GM23338 (cell line): ENCODE measurements around the gene TRPC6. TPM values are rescaled to one million over a fixed set of nuclear protein-coding genes. Genes with fewer than 3 reads are reported as not detected.

Experiments
- ATAC-seq: fragments of 200-7000 bp; cut with Tn5 transposase; 3 replicates; pipeline ENCODE4 v1.9.1; 2020
- DNase-seq: peaks from one replicate; pipeline ENCODE4 v3.0.0-alpha.2; 2015; ENCODE audit warnings: low spot score
- H2AFZ ChIP-seq: fragments of 200-600 bp; sonication (generic); 2 replicates; pipeline ENCODE4 v1.8.0; 2016; ENCODE audit warnings: antibody characterized with exemption, mild to moderate bottlenecking, moderate library complexity
- H3F3A ChIP-seq: fragments of 200-600 bp; sonication (generic); replicated peaks from 2 replicates; pipeline ENCODE4 v1.8.0; 2017; ENCODE audit warnings: antibody characterized with exemption, mixed run types, low read depth
- H3K27ac ChIP-seq: fragments of 200-600 bp; sonication (generic); 2 replicates; pipeline ENCODE4 v1.6.1; 2016; ENCODE audit warnings: low read depth
- H3K27me3 ChIP-seq: fragments of 200-600 bp; sonication (generic); 2 replicates; pipeline ENCODE4 v1.8.0; 2016; ENCODE audit warnings: mild to moderate bottlenecking, mixed run types, moderate library complexity; ENCODE audit not compliant: insufficient read depth
- H3K36me3 ChIP-seq: fragments of 200-600 bp; sonication (generic); 2 replicates; pipeline ENCODE4 v1.8.0; 2016; ENCODE audit warnings: mild to moderate bottlenecking; ENCODE audit not compliant: insufficient read depth
- H3K4me1 ChIP-seq: fragments of 200-600 bp; sonication (generic); 2 replicates; pipeline ENCODE4 v1.8.0; 2016; ENCODE audit warnings: mild to moderate bottlenecking, moderate library complexity; ENCODE audit not compliant: insufficient read depth
- H3K4me2 ChIP-seq: fragments of 200-600 bp; sonication (generic); 2 replicates; pipeline ENCODE4 v1.7.1; 2017; ENCODE audit warnings: mixed run types
- H3K4me3 ChIP-seq: fragments of 200-600 bp; sonication (generic); 2 replicates; pipeline ENCODE4 v1.6.1; 2016; ENCODE audit warnings: mixed run types
- H3K79me2 ChIP-seq: fragments of 200-600 bp; sonication (generic); replicated peaks from 2 replicates; pipeline ENCODE4 v1.8.0; 2017; ENCODE audit warnings: mild to moderate bottlenecking; ENCODE audit not compliant: insufficient read depth
- H3K9me2 ChIP-seq: fragments of 200-600 bp; sonication (generic); 2 replicates; pipeline ENCODE4 v1.8.0; 2017; ENCODE audit not compliant: insufficient read depth
- H4K20me1 ChIP-seq: fragments of 200-600 bp; sonication (generic); replicated peaks from 2 replicates; pipeline ENCODE4 v1.8.0; 2017; ENCODE audit warnings: mild to moderate bottlenecking; ENCODE audit not compliant: insufficient read depth
- H3K27ac Mint-ChIP-seq: 2 replicates; pipeline ENCODE4 v1.8.0; 2020; ENCODE audit warnings: inconsistent platforms, mild to moderate bottlenecking, moderate library complexity, mixed read lengths
- H3K27me3 Mint-ChIP-seq: 3 replicates; pipeline ENCODE4 v1.8.0; 2022; ENCODE audit warnings: low read depth, mild to moderate bottlenecking, moderate library complexity, mixed read lengths, inconsistent platforms; ENCODE audit not compliant: insufficient read depth, poor library complexity
- H3K36me3 Mint-ChIP-seq: 3 replicates; pipeline ENCODE4 v1.8.0; 2021; ENCODE audit warnings: low read depth, mild to moderate bottlenecking, inconsistent platforms, moderate library complexity, mixed read lengths
- H3K4me1 Mint-ChIP-seq: 3 replicates; pipeline ENCODE4 v1.8.0; 2020; ENCODE audit warnings: mild to moderate bottlenecking, inconsistent platforms, mixed read lengths
- H3K4me3 Mint-ChIP-seq: 3 replicates; pipeline ENCODE4 v1.8.0; 2021; ENCODE audit warnings: moderate library complexity, mild to moderate bottlenecking, inconsistent platforms, mixed read lengths
- H3K9me3 Mint-ChIP-seq: 3 replicates; pipeline ENCODE4 v1.8.0; 2020; ENCODE audit warnings: moderate library complexity, mild to moderate bottlenecking, inconsistent platforms, mixed read lengths
- CREB1 ChIP-seq: fragments of 250-450 bp; sonication (Bioruptor Pico); IDR thresholded peaks from 2 replicates; pipeline ENCODE4 v1.5.0; 2020; ENCODE audit warnings: low read depth, mild to moderate bottlenecking, moderate library complexity
- EZH2 ChIP-seq: fragments of 200-600 bp; sonication (generic); IDR thresholded peaks from one replicate; pipeline ENCODE4 v1.8.0; 2017; ENCODE audit warnings: antibody characterized with exemption, mild to moderate bottlenecking, low read depth; ENCODE audit not compliant: unreplicated experiment
- EZH2phosphoT487 ChIP-seq: fragments of 200-600 bp; sonication (generic); IDR thresholded peaks from one replicate; pipeline ENCODE4 v1.8.1; 2018; ENCODE audit warnings: antibody characterized with exemption; ENCODE audit not compliant: unreplicated experiment
- JUNB ChIP-seq: IDR thresholded peaks from one replicate; pipeline ENCODE4 v1.6.1; 2016; ENCODE audit warnings: antibody characterized with exemption; ENCODE audit not compliant: unreplicated experiment
- NANOG ChIP-seq: IDR thresholded peaks from 2 replicates; pipeline ENCODE4 v1.6.1; 2016; ENCODE audit warnings: antibody characterized with exemption, borderline replicate concordance
- POLR2AphosphoS5 ChIP-seq: IDR thresholded peaks from 2 replicates; pipeline ENCODE4 v1.6.1; 2016; ENCODE audit warnings: antibody characterized with exemption, low read depth
- STAT1 ChIP-seq: IDR thresholded peaks from one replicate; pipeline ENCODE4 v1.6.1; 2016; ENCODE audit warnings: antibody characterized with exemption; ENCODE audit not compliant: unreplicated experiment
- ZNF114 ChIP-seq: fragments of 250-450 bp; sonication (Bioruptor Pico); IDR thresholded peaks from 2 replicates; pipeline ENCODE4 v1.5.0; 2020; ENCODE audit warnings: mild to moderate bottlenecking, moderate library complexity
- ZNF331 ChIP-seq: fragments of 250-450 bp; sonication (Bioruptor Pico); IDR thresholded peaks from 2 replicates; pipeline ENCODE4 v1.5.0; 2020; ENCODE audit warnings: low read depth, mild to moderate bottlenecking, moderate library complexity
- polyA plus RNA-seq: library from polyadenylated mRNA; unstranded; fragments of >200 nt; fragmentation: Nextera tagmentation; extraction: Ambion mirVana; gene quantifications from 2 replicates; pipeline ENCODE4 v1.2.1, GENCODE V29; 2016
- total RNA-seq: library from RNA; depleted of rRNA; stranded (reverse); fragments of >200 nt; shearing (Covaris generic); gene quantifications from 2 replicates; pipeline ENCODE4 v1.2.3, GENCODE V29; 2014
- TF ChIP-seq, protein P1 (sequence below): IDR thresholded peaks from one replicate; pipeline ENCODE4 v1.6.1; 2018; ENCODE audit warnings: antibody characterized with exemption; ENCODE audit not compliant: unreplicated experiment
- TF ChIP-seq, protein P2 (sequence below): fragments of 250-450 bp; sonication (Bioruptor Pico); IDR thresholded peaks from 2 replicates; pipeline ENCODE4 v1.5.0; 2020; ENCODE audit warnings: mild to moderate bottlenecking, moderate library complexity
- TF ChIP-seq, protein P3 (sequence below): IDR thresholded peaks from 2 replicates; pipeline ENCODE4 v1.6.1; 2016; ENCODE audit warnings: antibody characterized with exemption
- TF ChIP-seq, protein P4 (sequence below), 2 experiments: fragments of 200-600 bp in 1 of 2; sonication (generic) in 1 of 2; conservative IDR thresholded peaks; 2 replicates each; pipeline versions ENCODE4 v1.5.1 to v1.6.1; 2016 to 2017; ENCODE audit warnings: antibody characterized with exemption in 2 of 2, low read depth in 2 of 2, mild to moderate bottlenecking in 2 of 2, moderate library complexity in 1 of 2

The TRPC6 gene
- total and polyA plus RNA-seq, 2 experiments from 2014 or later: 0.05 to 4.4 TPM

DNA sequence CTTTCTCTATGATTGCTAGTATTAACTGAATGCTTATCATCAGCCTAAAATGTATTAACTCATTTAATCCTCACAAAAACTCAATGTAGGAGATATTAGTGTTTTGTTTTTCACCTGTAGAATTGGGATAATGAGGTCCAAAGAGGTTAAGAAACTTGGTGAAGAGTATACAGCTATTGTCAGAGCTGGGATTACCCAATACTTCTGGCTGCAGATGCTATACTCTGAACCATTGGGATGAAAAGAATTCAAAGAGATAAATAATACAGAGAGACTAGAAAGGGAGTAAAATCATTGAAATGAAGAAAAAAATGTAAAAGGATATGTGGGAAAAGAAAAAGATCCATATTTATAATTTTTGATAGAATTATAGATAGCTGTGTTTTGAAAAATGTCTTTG, 137.1 kb downstream of the TRPC6 start:
- no peak overlapping the region for H2AFZ ChIP-seq
- H4K20me1 ChIP-seq: no peaks in the 10 kb centered on the region
- H3K4me2 ChIP-seq: no peak overlapping the region
- H3K27me3 ChIP-seq: no peaks in the 10 kb centered on the region
- no peaks in the 10 kb centered on the region for H3K36me3 Mint-ChIP-seq
- H3K4me1 Mint-ChIP-seq: no peaks in the 10 kb centered on the region
- H3K27ac ChIP-seq: no peak overlapping the region
- no peaks in the 10 kb centered on the region for H3K79me2 ChIP-seq
- no peaks in the 10 kb centered on the region for H3K4me1 ChIP-seq
- TF ChIP-seq, protein P1, sequence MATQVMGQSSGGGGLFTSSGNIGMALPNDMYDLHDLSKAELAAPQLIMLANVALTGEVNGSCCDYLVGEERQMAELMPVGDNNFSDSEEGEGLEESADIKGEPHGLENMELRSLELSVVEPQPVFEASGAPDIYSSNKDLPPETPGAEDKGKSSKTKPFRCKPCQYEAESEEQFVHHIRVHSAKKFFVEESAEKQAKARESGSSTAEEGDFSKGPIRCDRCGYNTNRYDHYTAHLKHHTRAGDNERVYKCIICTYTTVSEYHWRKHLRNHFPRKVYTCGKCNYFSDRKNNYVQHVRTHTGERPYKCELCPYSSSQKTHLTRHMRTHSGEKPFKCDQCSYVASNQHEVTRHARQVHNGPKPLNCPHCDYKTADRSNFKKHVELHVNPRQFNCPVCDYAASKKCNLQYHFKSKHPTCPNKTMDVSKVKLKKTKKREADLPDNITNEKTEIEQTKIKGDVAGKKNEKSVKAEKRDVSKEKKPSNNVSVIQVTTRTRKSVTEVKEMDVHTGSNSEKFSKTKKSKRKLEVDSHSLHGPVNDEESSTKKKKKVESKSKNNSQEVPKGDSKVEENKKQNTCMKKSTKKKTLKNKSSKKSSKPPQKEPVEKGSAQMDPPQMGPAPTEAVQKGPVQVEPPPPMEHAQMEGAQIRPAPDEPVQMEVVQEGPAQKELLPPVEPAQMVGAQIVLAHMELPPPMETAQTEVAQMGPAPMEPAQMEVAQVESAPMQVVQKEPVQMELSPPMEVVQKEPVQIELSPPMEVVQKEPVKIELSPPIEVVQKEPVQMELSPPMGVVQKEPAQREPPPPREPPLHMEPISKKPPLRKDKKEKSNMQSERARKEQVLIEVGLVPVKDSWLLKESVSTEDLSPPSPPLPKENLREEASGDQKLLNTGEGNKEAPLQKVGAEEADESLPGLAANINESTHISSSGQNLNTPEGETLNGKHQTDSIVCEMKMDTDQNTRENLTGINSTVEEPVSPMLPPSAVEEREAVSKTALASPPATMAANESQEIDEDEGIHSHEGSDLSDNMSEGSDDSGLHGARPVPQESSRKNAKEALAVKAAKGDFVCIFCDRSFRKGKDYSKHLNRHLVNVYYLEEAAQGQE: no peak
- TF ChIP-seq EZH2 (no peak), NANOG (no peak), ZNF114 (CRISPR knock-in tag) (no peak), ZNF331 (no peak), CREB1 (CRISPR knock-in tag) (no peak), JUNB (no peak), STAT1 (no peak), EZH2phosphoT487 (no peak), POLR2AphosphoS5 (no peak)
- TF ChIP-seq, protein P2, sequence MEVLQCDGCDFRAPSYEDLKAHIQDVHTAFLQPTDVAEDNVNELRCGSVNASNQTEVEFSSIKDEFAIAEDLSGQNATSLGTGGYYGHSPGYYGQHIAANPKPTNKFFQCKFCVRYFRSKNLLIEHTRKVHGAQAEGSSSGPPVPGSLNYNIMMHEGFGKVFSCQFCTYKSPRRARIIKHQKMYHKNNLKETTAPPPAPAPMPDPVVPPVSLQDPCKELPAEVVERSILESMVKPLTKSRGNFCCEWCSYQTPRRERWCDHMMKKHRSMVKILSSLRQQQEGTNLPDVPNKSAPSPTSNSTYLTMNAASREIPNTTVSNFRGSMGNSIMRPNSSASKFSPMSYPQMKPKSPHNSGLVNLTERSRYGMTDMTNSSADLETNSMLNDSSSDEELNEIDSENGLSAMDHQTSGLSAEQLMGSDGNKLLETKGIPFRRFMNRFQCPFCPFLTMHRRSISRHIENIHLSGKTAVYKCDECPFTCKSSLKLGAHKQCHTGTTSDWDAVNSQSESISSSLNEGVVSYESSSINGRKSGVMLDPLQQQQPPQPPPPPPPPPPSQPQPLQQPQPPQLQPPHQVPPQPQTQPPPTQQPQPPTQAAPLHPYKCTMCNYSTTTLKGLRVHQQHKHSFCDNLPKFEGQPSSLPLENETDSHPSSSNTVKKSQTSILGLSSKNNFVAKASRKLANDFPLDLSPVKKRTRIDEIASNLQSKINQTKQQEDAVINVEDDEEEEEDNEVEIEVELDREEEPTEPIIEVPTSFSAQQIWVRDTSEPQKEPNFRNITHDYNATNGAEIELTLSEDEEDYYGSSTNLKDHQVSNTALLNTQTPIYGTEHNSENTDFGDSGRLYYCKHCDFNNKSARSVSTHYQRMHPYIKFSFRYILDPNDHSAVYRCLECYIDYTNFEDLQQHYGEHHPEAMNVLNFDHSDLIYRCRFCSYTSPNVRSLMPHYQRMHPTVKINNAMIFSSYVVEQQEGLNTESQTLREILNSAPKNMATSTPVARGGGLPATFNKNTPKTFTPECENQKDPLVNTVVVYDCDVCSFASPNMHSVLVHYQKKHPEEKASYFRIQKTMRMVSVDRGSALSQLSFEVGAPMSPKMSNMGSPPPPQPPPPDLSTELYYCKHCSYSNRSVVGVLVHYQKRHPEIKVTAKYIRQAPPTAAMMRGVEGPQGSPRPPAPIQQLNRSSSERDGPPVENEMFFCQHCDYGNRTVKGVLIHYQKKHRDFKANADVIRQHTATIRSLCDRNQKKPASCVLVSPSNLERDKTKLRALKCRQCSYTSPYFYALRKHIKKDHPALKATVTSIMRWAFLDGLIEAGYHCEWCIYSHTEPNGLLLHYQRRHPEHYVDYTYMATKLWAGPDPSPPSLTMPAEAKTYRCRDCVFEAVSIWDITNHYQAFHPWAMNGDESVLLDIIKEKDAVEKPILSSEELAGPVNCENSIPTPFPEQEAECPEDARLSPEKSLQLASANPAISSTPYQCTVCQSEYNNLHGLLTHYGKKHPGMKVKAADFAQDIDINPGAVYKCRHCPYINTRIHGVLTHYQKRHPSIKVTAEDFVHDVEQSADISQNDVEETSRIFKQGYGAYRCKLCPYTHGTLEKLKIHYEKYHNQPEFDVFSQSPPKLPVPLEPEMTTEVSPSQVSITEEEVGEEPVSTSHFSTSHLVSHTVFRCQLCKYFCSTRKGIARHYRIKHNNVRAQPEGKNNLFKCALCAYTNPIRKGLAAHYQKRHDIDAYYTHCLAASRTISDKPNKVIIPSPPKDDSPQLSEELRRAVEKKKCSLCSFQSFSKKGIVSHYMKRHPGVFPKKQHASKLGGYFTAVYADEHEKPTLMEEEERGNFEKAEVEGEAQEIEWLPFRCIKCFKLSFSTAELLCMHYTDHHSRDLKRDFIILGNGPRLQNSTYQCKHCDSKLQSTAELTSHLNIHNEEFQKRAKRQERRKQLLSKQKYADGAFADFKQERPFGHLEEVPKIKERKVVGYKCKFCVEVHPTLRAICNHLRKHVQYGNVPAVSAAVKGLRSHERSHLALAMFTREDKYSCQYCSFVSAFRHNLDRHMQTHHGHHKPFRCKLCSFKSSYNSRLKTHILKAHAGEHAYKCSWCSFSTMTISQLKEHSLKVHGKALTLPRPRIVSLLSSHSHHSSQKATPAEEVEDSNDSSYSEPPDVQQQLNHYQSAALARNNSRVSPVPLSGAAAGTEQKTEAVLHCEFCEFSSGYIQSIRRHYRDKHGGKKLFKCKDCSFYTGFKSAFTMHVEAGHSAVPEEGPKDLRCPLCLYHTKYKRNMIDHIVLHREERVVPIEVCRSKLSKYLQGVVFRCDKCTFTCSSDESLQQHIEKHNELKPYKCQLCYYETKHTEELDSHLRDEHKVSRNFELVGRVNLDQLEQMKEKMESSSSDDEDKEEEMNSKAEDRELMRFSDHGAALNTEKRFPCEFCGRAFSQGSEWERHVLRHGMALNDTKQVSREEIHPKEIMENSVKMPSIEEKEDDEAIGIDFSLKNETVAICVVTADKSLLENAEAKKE (CRISPR knock-in tag): no peak
- TF ChIP-seq, protein P3, sequence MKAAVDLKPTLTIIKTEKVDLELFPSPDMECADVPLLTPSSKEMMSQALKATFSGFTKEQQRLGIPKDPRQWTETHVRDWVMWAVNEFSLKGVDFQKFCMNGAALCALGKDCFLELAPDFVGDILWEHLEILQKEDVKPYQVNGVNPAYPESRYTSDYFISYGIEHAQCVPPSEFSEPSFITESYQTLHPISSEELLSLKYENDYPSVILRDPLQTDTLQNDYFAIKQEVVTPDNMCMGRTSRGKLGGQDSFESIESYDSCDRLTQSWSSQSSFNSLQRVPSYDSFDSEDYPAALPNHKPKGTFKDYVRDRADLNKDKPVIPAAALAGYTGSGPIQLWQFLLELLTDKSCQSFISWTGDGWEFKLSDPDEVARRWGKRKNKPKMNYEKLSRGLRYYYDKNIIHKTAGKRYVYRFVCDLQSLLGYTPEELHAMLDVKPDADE: no peak
- TF ChIP-seq, protein P4, sequence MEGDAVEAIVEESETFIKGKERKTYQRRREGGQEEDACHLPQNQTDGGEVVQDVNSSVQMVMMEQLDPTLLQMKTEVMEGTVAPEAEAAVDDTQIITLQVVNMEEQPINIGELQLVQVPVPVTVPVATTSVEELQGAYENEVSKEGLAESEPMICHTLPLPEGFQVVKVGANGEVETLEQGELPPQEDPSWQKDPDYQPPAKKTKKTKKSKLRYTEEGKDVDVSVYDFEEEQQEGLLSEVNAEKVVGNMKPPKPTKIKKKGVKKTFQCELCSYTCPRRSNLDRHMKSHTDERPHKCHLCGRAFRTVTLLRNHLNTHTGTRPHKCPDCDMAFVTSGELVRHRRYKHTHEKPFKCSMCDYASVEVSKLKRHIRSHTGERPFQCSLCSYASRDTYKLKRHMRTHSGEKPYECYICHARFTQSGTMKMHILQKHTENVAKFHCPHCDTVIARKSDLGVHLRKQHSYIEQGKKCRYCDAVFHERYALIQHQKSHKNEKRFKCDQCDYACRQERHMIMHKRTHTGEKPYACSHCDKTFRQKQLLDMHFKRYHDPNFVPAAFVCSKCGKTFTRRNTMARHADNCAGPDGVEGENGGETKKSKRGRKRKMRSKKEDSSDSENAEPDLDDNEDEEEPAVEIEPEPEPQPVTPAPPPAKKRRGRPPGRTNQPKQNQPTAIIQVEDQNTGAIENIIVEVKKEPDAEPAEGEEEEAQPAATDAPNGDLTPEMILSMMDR (conservative IDR thresholded peaks at IDR 0.05; ENCODE audit: low read depth in 2 of 2): no peak
- H3K27ac Mint-ChIP-seq: no peak overlapping the region
- ATAC-seq (no peak), DNase-seq (no peak)
- no peaks in the 10 kb centered on the region for H3K9me2 ChIP-seq
- no peaks in the 10 kb centered on the region for H3F3A ChIP-seq
- no peaks in the 10 kb centered on the region for H3K27me3 Mint-ChIP-seq
- H3K4me3 Mint-ChIP-seq: no peak overlapping the region
- H3K36me3 ChIP-seq: no peaks in the 10 kb centered on the region
- no peaks in the 10 kb centered on the region for H3K9me3 Mint-ChIP-seq
- H3K4me3 ChIP-seq: no peak overlapping the region
